Uterus (tissue), 4 donors: ENCODE data around the gene BIVM. TPM values are rescaled to one million over a fixed set of nuclear protein-coding genes. Genes with fewer than 3 reads are reported as not detected.

ENCODE experiments used
- DNase-seq, 2 donors: peaks; one replicate each; pipeline ENCODE4 v3.0.0-alpha.2; 2019 to 2020
- H3K27ac ChIP-seq, 2 donors: fragments of 200-600 bp; sonication (generic); 1 replicate in 1 of 2; 2 replicates in 1 of 2; pipeline ENCODE4 v1.5.1; 2016 to 2018
- H3K27me3 ChIP-seq, 2 donors: fragments of 200-600 bp; sonication (generic); one replicate each; pipeline ENCODE4 v1.5.1; 2018 to 2019; ENCODE audit warnings: control low read depth in 1 of 2
- H3K36me3 ChIP-seq, 2 donors: fragments of 200-600 bp; sonication (generic); one replicate each; pipeline ENCODE4 v1.5.1; 2019; ENCODE audit warnings: control low read depth in 1 of 2
- H3K4me1 ChIP-seq, 2 donors: fragments of 200-600 bp; sonication (generic); one replicate each; pipeline ENCODE4 v1.5.1; 2018 to 2019; ENCODE audit warnings: control low read depth in 1 of 2
- H3K4me3 ChIP-seq, 2 donors: fragments of 200-600 bp; sonication (generic); 1 replicate in 1 of 2; 2 replicates in 1 of 2; pipeline ENCODE4 v1.5.1; 2018 to 2019; ENCODE audit warnings: mild to moderate bottlenecking in 1 of 2
- H3K9me3 ChIP-seq, 2 donors: fragments of 200-600 bp; sonication (generic); one replicate each; pipeline ENCODE4 v1.5.1; 2019; ENCODE audit warnings: control low read depth in 1 of 2
- CTCF ChIP-seq, 4 experiments: fragments of 200-600 bp in 2 of 4; fragments of 450-650 bp in 2 of 4; sonication (generic) in 2 of 4; IDR thresholded peaks; one replicate each; pipeline ENCODE4 v1.5.1; 2016 to 2019; ENCODE audit warnings: antibody characterized with exemption in 4 of 4, mild to moderate bottlenecking in 2 of 4, moderate library complexity in 1 of 4
- POLR2A ChIP-seq, 2 donors: fragments of 450-650 bp; IDR thresholded peaks; one replicate each; pipeline ENCODE4 v1.6.1; 2016; ENCODE audit warnings: antibody characterized with exemption in 2 of 2, mild to moderate bottlenecking in 1 of 2, moderate library complexity in 1 of 2
- intact Hi-C: fragments of 100-400 bp; cut with DNase I; formaldehyde crosslinking; loops from one replicate; pipeline ENCODE4 v1.15.1; 2023; ENCODE audit warnings: low total_unique reads
- total RNA-seq, 4 donors: library from RNA; depleted of rRNA in 3 of 4; stranded (reverse); fragments of >200 nt in 3 of 4; gene quantifications; one replicate each; pipeline versions ENCODE4 v1.1.0 to v1.2.4, GENCODE V29; 2014 to 2023
- donor health status: DM: yes; HTN: yes; CAD: no.

BIVM gene
- total RNA-seq, 4 donors from 2014 or later: 5.0 to 55.9 (median 18.0) TPM

DNA sequence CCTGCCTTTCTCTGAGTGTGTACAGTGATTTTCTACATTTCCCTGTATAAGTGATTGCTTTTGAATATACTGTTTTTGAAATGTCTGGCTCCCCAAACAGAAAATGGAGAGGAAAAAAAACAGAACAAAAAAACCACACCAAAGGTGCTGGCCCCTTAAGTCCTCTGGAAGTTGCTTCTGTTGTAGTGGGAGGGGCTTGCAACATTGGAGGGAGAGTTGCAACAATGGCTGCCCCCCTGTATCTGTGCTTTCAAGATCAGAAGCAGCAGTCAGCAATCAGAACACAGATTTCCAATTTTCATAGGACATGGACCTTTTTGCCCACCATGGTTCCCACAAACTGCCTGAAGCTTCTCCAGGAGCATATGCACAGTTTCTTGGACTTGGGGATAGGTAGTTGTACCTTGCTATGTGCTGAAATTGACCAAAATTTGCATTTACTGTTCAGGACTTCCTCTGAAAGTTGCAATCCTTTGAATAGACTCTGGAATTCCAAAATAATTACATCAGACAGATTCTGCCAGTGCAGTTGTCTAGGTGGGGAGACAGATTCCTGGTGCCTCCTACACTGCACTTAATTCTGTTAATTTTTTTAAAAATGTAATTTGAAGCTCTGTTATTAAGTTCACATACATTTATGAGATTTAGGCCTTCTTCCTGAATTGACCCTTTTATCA, 13.8 kb downstream of the BIVM start:
- intact Hi-C loops: no loop called here
- no peaks in the 10 kb centered on the region for H3K36me3 ChIP-seq
- no peak for TF ChIP-seq CTCF (IDR thresholded peaks at IDR 0.05)
- no peak for TF ChIP-seq POLR2A (IDR thresholded peaks at IDR 0.05)

DNA sequence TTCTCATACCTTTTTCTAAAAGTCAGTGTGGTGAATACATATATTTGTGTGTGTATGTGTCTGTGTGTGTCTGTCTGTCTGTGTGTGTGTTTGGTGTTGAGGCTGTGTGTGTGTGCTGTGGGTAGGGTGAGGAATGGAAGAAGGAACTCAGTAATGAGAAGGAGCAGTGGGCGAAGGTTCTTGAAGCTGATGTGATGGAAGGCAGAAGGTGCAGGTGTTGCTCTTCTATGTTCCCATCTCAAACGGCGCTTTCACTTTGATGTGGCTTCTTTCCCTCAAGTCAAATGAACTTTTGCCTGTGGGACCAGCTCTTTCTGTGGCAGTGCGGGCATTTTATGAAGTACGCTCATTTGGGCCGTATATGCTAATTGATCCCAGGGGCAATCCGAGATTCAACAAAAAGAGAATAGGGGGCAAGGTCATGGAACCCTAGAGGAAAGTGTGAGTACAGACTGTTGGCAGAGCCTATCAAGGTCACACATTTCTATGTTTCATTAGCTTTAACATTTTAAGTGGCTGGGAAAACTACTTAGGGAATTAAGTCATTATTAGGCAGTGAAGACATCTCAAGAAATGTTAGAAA, 15.2 kb downstream of the BIVM start:
- Histone ChIP-seq H3K4me3 (no peak overlapping the region), H3K36me3 (no peaks in the 10 kb centered on the region), H3K27ac (no peak overlapping the region), H3K27me3 (no peaks in the 10 kb centered on the region), H3K4me1 (no peaks in the 10 kb centered on the region), H3K9me3 (peaks cover 0 to 3% of the 10 kb centered on the region in 2 donors)
- DNase-seq: no peak
- TF ChIP-seq CTCF (IDR thresholded peaks at IDR 0.05) (no peak), POLR2A (IDR thresholded peaks at IDR 0.05) (no peak)
- intact Hi-C loops: no loop called here

More for the DNA sequence above, 13.8 kb downstream of the BIVM start:
- no peak overlapping the region for H3K4me3 ChIP-seq
- H3K4me1 ChIP-seq: no peaks in the 10 kb centered on the region
- H3K27ac ChIP-seq: no peak overlapping the region
- peaks cover 0 to 3% of the 10 kb centered on the region in 2 donors for H3K9me3 ChIP-seq
- H3K27me3 ChIP-seq: no peaks in the 10 kb centered on the region
- no peak for DNase-seq

DNA sequence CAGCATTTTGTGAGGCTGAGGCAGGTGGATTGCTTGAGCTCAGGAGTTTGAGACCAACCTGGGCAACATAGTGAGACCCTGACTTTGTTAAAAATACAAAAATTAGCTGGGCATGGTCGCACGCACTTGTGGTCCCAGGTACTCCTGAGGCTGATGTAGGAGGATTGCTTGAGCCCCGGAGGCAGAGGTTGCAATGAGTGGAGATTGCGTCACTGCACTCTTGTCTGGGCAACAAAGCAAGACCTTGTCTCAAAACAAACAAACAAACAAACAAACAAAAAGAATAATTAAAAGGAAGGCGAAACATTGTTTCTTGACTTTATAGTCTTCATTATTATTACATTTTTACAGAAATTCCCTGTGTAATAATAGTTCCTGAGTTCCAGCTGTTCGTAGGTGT, 15.9 kb downstream of the BIVM start:
- Histone ChIP-seq H3K4me1 (no peaks in the 10 kb centered on the region), H3K9me3 (peaks cover 0 to 3% of the 10 kb centered on the region in 2 donors), H3K27me3 (no peaks in the 10 kb centered on the region), H3K36me3 (no peaks in the 10 kb centered on the region), H3K4me3 (no peak overlapping the region), H3K27ac (no peak overlapping the region)
- intact Hi-C loops: no loop called here
- no peak for DNase-seq
- TF ChIP-seq CTCF (IDR thresholded peaks at IDR 0.05) (no peak), POLR2A (IDR thresholded peaks at IDR 0.05) (no peak)

DNA sequence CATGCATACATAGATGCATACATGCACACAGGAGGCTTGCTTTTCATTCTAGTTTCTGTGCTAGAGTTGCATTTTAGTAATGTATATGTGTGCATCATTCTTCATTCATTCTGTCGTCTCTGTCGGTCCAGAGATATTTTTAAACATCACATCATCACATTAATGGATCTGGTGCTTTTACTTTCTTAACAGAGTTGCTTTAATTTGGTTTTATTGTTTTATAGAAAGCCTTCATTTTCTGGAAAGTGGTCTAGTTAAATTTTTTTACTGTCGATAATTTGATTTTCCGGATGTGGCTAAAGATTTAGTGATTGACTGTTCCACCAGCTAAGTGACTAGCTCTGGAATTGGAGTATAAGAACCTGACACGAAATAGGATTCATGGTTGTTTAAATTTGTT, 16.9 kb downstream of the BIVM start:
- TF ChIP-seq CTCF (IDR thresholded peaks at IDR 0.05) (no peak), POLR2A (IDR thresholded peaks at IDR 0.05) (no peak)
- H3K9me3 ChIP-seq: peaks cover 0 to 1% of the 10 kb centered on the region in 2 donors
- H3K36me3 ChIP-seq: no peaks in the 10 kb centered on the region
- H3K27ac ChIP-seq: no peak overlapping the region
- no peaks in the 10 kb centered on the region for H3K4me1 ChIP-seq
- no peak overlapping the region for H3K4me3 ChIP-seq
- no peaks in the 10 kb centered on the region for H3K27me3 ChIP-seq
- DNase-seq: no peak
- intact Hi-C loops: no loop called here

GRCh38 chr13:102816708-102817107, 17.8 kb downstream of the BIVM start:
- Histone ChIP-seq H3K9me3 (no peaks in the 10 kb centered on the region), H3K27ac (no peak overlapping the region), H3K27me3 (no peaks in the 10 kb centered on the region), H3K4me1 (no peaks in the 10 kb centered on the region), H3K4me3 (no peak overlapping the region), H3K36me3 (no peaks in the 10 kb centered on the region)
- DNase-seq: no peak
- intact Hi-C loops: no loop called here
- TF ChIP-seq POLR2A (IDR thresholded peaks at IDR 0.05): no peak
- TF ChIP-seq CTCF (IDR thresholded peaks at IDR 0.05): no peak
